PFSK-1 (cell line): ENCODE measurements around the gene RBBP8NL. TPM values are rescaled to one million over a fixed set of nuclear protein-coding genes. Genes with fewer than 3 reads are reported as not detected.

Experiments
- FOXP2 ChIP-seq: optimal IDR thresholded peaks from 2 replicates; pipeline ENCODE3; 2011; ENCODE audit warnings: borderline replicate concordance, control low read depth, inconsistent platforms; ENCODE audit not compliant: insufficient read depth; ENCODE audit errors: extremely low read length, extremely low read depth
- POLR2AphosphoS5 ChIP-seq: IDR thresholded peaks from 2 replicates; pipeline ENCODE4 v1.6.1; 2012; ENCODE audit warnings: low read depth, mild to moderate bottlenecking, control low read depth, low read length, moderate library complexity
- SIN3A ChIP-seq: IDR thresholded peaks from 2 replicates; pipeline ENCODE4 v1.6.1; 2012; ENCODE audit warnings: mild to moderate bottlenecking, low read length, moderate library complexity, borderline replicate concordance; ENCODE audit not compliant: insufficient read depth
- TAF1 ChIP-seq: IDR thresholded peaks from 2 replicates; pipeline ENCODE4 v1.6.1; 2012; ENCODE audit warnings: low read length, control low read depth, borderline replicate concordance; ENCODE audit not compliant: insufficient read depth
- polyA plus RNA-seq: library from polyadenylated mRNA; unstranded; fragments of >200 nt; gene quantifications from one replicate; pipeline ENCODE4 v1.2.1, GENCODE V29; 2012; ENCODE audit warnings: low read depth, missing spikeins; ENCODE audit not compliant: insufficient read length
- TF ChIP-seq, protein P1 (sequence below), 2 experiments: IDR thresholded peaks; 2 replicates each; pipeline versions ENCODE4 v1.6.1 to v1.8.0; 2011 to 2012; ENCODE audit warnings: low read depth in 2 of 2, low read length in 2 of 2, control low read depth in 1 of 2, inconsistent platforms in 1 of 2, mild to moderate bottlenecking in 1 of 2, moderate library complexity in 1 of 2; ENCODE audit not compliant: insufficient read depth in 1 of 2

Gene RBBP8NL, protein sequence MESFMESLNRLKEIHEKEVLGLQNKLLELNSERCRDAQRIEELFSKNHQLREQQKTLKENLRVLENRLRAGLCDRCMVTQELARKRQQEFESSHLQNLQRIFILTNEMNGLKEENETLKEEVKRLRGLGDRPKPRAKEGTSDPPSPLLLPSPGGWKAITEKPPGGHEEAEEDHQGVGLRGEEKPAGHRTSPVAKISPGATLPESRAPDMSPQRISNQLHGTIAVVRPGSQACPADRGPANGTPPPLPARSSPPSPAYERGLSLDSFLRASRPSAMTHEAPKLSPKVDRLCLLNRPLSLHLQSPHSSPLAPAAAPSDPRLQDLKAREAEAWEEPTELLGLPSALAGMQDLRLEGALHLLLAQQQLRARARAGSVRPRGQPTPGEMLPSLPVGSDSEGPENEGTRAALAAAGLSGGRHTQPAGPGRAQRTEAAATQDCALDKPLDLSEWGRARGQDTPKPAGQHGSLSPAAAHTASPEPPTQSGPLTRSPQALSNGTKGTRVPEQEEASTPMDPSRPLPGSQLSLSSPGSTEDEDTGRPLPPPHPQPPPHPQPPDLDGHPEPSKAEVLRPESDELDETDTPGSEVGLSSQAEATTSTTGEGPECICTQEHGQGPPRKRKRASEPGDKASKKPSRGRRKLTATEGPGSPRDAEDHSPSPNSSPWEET
- polyA plus RNA-seq = not detected

DNA sequence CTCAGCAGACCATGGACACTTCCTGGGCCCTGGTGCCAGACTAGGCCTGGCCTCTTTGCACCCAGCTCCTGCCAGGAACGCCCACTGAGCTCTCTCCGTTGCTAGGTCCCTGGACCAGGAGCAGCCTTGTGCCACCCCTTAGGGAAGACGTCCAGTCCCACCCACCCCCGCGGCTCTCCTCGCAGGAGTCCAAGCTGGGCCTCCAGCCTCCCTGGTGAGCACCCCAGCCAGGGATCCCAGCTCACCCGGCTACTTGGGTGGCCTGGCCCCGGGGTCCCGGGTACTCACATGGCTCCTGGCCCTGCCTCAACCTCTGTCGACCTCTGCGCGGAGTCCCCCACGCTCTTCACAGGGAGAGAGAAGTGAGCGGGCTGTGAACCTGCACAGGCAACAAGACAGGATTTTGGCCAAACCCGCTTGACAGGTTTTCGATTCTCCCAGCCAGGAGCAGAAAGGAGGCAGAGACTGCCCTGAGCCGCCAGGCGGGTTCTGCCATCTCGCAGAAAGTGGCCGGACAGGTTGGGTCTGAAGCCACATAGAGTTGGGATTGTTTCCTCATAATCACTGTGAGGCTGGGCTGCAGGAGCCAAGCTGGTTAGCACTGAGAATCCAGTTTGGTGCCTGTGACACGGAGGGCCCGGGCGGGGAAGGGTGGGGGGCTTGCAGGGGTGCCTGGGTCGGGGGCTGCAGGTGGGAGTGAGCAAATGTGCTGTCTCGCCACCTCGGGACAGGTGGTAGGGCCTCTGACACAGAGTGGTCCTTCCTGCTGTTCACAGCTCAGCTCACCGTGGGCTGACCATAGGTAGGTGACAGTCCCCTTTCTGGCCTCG, at the start of gene RBBP8NL:
RBBP8NL (minus strand) TSS at position 368 of the 830 bp plus-strand sequence. CDS start 7,892 bp downstream, outside the sequence.
- no peak for TF ChIP-seq SIN3A
- no peak for TF ChIP-seq FOXP2
- no peak for TF ChIP-seq TAF1
- TF ChIP-seq, protein P1, sequence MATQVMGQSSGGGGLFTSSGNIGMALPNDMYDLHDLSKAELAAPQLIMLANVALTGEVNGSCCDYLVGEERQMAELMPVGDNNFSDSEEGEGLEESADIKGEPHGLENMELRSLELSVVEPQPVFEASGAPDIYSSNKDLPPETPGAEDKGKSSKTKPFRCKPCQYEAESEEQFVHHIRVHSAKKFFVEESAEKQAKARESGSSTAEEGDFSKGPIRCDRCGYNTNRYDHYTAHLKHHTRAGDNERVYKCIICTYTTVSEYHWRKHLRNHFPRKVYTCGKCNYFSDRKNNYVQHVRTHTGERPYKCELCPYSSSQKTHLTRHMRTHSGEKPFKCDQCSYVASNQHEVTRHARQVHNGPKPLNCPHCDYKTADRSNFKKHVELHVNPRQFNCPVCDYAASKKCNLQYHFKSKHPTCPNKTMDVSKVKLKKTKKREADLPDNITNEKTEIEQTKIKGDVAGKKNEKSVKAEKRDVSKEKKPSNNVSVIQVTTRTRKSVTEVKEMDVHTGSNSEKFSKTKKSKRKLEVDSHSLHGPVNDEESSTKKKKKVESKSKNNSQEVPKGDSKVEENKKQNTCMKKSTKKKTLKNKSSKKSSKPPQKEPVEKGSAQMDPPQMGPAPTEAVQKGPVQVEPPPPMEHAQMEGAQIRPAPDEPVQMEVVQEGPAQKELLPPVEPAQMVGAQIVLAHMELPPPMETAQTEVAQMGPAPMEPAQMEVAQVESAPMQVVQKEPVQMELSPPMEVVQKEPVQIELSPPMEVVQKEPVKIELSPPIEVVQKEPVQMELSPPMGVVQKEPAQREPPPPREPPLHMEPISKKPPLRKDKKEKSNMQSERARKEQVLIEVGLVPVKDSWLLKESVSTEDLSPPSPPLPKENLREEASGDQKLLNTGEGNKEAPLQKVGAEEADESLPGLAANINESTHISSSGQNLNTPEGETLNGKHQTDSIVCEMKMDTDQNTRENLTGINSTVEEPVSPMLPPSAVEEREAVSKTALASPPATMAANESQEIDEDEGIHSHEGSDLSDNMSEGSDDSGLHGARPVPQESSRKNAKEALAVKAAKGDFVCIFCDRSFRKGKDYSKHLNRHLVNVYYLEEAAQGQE (IDR thresholded peaks at IDR 0.05; ENCODE audit: insufficient read depth in 1 of 2, low read depth in 2 of 2, low read length in 2 of 2) = no peak
- no peak for TF ChIP-seq POLR2AphosphoS5

DNA sequence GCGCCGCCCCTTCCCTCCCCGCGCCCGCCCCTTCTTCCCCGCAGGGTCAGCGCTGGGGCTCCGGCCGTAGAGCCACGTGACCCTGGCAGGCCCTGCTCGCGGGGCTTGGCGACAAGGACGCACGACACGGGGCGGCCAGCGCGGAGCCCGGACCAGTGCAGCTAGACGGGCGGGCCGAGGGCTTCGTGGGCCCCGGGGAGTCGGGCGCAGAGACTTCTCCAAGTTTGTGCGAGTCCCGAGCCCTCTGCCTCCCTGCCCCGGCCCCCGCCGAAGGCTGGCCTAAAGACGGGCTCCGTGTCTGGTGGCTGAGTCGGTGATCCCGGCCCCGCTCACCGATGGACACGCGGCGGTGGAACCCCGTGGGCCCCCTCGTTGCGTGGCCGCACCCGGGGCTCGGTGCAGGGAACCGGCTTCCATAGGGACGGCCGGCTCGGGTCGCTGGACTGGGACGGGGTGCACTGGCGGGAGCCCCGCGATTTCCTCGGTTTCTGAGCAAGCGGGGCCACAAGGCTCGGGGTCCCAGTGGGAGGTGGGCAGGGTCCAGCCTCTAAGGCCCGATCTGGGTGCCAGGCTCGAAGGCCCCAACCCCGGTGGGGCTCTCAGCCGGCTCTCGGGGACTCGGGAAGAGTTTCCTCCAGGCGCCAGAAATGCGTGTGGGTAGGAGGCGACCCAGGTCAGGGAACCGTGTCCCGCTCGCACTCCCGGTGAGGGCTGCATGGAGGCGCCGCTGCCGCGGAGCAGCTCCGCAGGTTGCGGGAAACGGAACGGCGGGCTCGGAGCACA, 48.9 kb upstream of the RBBP8NL start:
- TF ChIP-seq FOXP2 = no peak

DNA sequence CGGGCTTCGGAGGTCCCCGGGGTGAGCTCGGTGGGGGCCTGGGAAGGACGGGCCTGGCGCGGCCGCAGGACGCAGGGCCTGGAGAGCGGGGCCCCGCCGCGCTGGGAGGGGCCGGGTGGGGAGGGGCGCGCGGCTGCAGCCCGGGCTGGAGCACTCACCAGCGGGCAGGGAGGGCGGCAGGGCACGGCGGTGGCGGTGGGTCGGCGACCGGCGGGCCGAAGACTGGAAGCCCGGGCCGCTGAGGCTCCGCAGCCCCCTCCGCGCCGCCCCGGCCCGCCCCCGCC, 48.4 kb upstream of the RBBP8NL start, which contains the start of gene GATA5:
GATA5 (minus strand) TSS at position 224 of the 284 bp plus-strand sequence. CDS start 474 bp downstream, outside the sequence.
- no peak for TF ChIP-seq POLR2AphosphoS5
- TF ChIP-seq SIN3A = no peak
- TF ChIP-seq FOXP2 = no peak
- TF ChIP-seq TAF1 = no peak
- TF ChIP-seq, protein P1 (IDR thresholded peaks at IDR 0.05; ENCODE audit: insufficient read depth in 1 of 2, low read depth in 2 of 2, low read length in 2 of 2) = no peak

DNA sequence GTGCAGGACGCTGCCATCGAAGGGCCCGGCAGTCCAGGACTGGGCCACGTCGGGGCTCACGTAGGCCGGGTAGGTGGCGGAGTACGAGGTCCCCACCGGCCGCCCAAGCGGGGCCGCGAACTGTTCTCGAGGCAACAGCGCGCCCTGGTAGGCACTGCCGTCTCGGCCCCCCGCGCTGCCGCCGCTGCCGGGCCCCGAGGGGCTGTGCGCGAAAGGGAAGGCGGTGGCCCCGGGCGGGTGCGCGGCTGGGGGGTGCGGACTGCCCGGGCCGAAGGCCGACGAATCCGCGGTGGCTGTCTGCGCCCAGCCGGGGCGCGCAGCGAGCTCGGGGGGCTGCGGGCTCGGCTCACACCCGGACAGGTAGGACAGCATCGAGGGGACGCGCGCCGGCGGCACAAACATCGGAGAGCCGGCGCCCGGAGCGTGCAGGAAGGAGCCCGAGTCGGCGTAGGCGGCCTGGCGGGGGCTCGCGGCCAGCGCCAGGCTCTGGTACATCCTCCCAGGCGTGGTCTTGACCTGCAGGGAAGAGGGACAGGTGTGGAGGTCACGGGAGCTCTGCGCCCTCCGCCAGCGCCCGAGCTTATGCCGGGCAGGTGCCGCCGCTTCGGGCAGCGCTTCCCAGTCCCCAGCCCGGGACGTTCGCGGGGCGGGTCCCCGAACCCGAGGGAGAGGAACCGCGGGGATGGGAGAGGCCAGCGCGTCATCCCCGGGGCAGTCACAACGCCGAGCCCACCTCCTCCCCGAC, 47.9 kb upstream of the RBBP8NL start:
- TF ChIP-seq, protein P1 (IDR thresholded peaks at IDR 0.05; ENCODE audit: insufficient read depth in 1 of 2, low read depth in 2 of 2, low read length in 2 of 2) = no peak
- TF ChIP-seq TAF1 (no peak), FOXP2 (no peak), SIN3A (no peak), POLR2AphosphoS5 (no peak)

DNA sequence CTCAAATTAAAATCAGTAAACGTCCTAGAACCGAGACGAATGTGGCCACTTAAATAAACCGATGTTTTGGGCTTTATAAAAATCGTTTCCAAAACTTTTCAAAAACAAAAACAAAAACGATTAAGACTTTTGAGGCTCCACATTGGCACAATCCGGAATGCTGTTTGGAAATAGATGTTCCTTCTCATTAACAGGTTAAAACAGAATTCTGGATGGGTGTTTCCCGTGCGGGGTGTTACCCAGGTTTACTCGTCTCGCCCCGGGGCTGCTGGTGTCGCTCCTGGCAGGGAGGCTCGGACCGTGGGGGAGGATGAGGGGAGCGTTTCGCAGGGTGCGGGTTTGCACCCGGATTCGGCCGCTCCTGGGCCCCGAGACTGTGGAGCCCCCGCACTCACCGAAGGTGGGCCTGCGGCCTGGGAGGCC, 47.3 kb upstream of the RBBP8NL start:
- no peak for TF ChIP-seq FOXP2
- TF ChIP-seq, protein P1 (IDR thresholded peaks at IDR 0.05; ENCODE audit: insufficient read depth in 1 of 2, low read depth in 2 of 2, low read length in 2 of 2) = no peak
- TF ChIP-seq TAF1 = no peak
